Measurements from ENCODE around the gene SPNS3. TPM values are rescaled to one million over a fixed set of nuclear protein-coding genes. Genes with fewer than 3 reads are reported as not detected.

SPNS3 gene
- polyA plus RNA-seq, 2 of the 4 experiments (the other 2 are of a cell fraction), result not detected

- FAIRE-seq (no peak), DNase-seq (ENCODE audit: low read depth in 1 of 2, low spot score in 1 of 2) (no peak), ATAC-seq (no peak)
- TF ChIP-seq CTCF (IDR thresholded peaks at IDR 0.05) (no peak), NR3C1 (IDR thresholded peaks at IDR 0.05) (no peak), MAZ (IDR thresholded peaks at IDR 0.05; ENCODE audit: borderline replicate concordance, low read depth, low read length) (no peak), MAFK (IDR thresholded peaks at IDR 0.05; ENCODE audit: partially characterized antibody) (no peak), POLR2A (IDR thresholded peaks at IDR 0.05; ENCODE audit: low read length) (no peak)
- Histone ChIP-seq H3K4me1 (no peaks in the 10 kb centered on the region), H3K4me3 (no peak overlapping the region), H3K27ac (no peak overlapping the region), H3K9me3 (no peaks in the 10 kb centered on the region), H3K4me2 (no peak overlapping the region)
- ChIA-PET CTCF (interaction anchor here (1.2 to 1.6 kb wide), 2 partner anchors 18 to 678 kb away, joined by 3 to 6 read pairs; no protein-coding TSS in a partner anchor), POLR2A (no interaction called here)
- WGBS (ENCODE audit: missing lambda C conversion rate), result 84% methylated on average over 11 of the region's 11 CpGs
These were observed 81.0 kb downstream of the SPNS3 start for GRCh38 chr17:4514779-4515178.

DNA sequence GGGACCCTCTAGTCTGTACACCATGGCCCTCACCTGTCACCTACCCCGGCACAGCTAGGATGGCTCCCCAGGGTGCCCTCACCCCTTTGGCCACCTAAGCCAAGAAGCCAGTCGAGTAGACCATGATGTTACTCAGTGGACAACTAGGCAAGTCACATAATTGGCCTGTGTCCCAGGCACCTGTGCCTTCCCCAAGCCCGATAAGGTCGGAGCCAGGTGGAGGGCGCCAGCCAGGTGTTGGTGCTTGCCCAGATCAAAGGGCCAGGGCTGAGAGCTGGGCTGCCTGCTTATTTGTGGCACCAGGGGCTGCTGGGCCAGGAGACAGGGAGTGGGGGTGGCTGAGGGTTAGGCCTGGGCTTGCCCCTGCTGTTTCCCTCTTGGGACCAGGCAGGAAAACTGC lies 81.8 kb downstream of the SPNS3 start:
- ATAC-seq (no peak), FAIRE-seq (no peak), DNase-seq (ENCODE audit: low read depth in 1 of 2, low spot score in 1 of 2) (no peak)
- ChIA-PET CTCF (interaction anchor here (0.6 to 1.9 kb wide), 5 partner anchors 10 to 677 kb away, joined by 3 to 4 read pairs (median 3); no protein-coding TSS in a partner anchor), POLR2A (no interaction called here)
- Histone ChIP-seq H3K9me3 (no peaks in the 10 kb centered on the region), H3K4me1 (peaks cover 1% of the 10 kb centered on the region; the same call in 1 of the 3 replicates), H3K4me3 (no peak overlapping the region), H3K27ac (0 out of 6 replicates have a peak overlapping the region, but pooled peaks of 1 of the 2 experiments have one; percentile 6), H3K4me2 (no peak overlapping the region)
- TF ChIP-seq HES2 (IDR thresholded peaks at IDR 0.05) (no peak), MYC (IDR thresholded peaks at IDR 0.05; ENCODE audit: borderline replicate concordance, low read length) (no peak), JUN (IDR thresholded peaks at IDR 0.05) (no peak), ZNF302 (CRISPR knock-in tag; IDR thresholded peaks at IDR 0.05) (no peak), HOXB5 (CRISPR knock-in tag; IDR thresholded peaks at IDR 0.05) (no peak)
- WGBS (ENCODE audit: missing lambda C conversion rate), result 85% methylated on average over 5 of the region's 5 CpGs

DNA sequence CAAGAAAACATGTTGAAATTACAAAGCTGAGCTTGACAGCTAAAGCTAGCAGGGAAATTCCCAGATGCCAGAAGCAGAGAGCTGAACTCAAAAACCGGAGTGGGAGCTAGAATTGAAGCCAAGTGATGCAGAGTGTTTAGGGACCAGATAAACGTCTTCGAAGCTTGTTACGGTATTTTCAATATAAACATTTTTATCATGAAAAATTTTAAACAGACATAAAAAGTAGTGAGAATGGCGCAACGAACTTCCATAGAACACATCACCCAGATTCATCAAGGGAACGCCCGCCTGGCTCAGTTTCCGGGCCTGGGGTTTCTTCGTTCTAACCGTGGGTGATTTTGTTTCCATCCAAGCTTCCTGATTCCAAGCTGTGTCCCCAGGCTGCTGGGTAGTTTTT lies 83.0 kb downstream of the SPNS3 start:
- peaks cover 14% of the 10 kb centered on the region; the same call in 2 of the 3 replicates for H3K4me1 ChIP-seq

More for the DNA sequence above, 83.0 kb downstream of the SPNS3 start:
- 84% methylated on average over 11 of the region's 11 CpGs for WGBS (ENCODE audit: missing lambda C conversion rate)
- ATAC-seq (no peak), FAIRE-seq (no peak), DNase-seq (ENCODE audit: low read depth in 1 of 2, low spot score in 1 of 2) (no peak)
- TF ChIP-seq ELK1 (IDR thresholded peaks at IDR 0.05; ENCODE audit: low read depth, low read length) (no peak), CTCF (IDR thresholded peaks at IDR 0.05) (no peak), SMC3 (IDR thresholded peaks at IDR 0.05) (no peak), ZC3H11A (IDR thresholded peaks at IDR 0.05) (no peak), JUNB (IDR thresholded peaks at IDR 0.05) (no peak), ZFP36 (IDR thresholded peaks at IDR 0.05; ENCODE audit: borderline replicate concordance, partially characterized antibody) (no peak), HOXA7 (CRISPR knock-in tag; IDR thresholded peaks at IDR 0.05) (no peak), POLR2A (IDR thresholded peaks at IDR 0.05; ENCODE audit: low read length) (no peak), HES2 (IDR thresholded peaks at IDR 0.05) (no peak), FOXS1 (CRISPR knock-in tag; IDR thresholded peaks at IDR 0.05) (no peak), KDM1A (IDR thresholded peaks at IDR 0.05; ENCODE audit: low read depth) (no peak), NPAS2 (CRISPR knock-in tag; IDR thresholded peaks at IDR 0.05; ENCODE audit: borderline replicate concordance) (no peak), ATOH8 (CRISPR knock-in tag; IDR thresholded peaks at IDR 0.05; ENCODE audit: low read depth) (no peak), NFE2L2 (conservative IDR thresholded peaks at IDR 0.05; ENCODE audit: low read length) (no peak), JUN (IDR thresholded peaks at IDR 0.05) (no peak)
- TF ChIP-seq, protein P1, sequence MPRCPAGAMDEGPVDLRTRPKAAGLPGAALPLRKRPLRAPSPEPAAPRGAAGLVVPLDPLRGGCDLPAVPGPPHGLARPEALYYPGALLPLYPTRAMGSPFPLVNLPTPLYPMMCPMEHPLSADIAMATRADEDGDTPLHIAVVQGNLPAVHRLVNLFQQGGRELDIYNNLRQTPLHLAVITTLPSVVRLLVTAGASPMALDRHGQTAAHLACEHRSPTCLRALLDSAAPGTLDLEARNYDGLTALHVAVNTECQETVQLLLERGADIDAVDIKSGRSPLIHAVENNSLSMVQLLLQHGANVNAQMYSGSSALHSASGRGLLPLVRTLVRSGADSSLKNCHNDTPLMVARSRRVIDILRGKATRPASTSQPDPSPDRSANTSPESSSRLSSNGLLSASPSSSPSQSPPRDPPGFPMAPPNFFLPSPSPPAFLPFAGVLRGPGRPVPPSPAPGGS (IDR thresholded peaks at IDR 0.05), result no peak
- TF ChIP-seq, protein P2, sequence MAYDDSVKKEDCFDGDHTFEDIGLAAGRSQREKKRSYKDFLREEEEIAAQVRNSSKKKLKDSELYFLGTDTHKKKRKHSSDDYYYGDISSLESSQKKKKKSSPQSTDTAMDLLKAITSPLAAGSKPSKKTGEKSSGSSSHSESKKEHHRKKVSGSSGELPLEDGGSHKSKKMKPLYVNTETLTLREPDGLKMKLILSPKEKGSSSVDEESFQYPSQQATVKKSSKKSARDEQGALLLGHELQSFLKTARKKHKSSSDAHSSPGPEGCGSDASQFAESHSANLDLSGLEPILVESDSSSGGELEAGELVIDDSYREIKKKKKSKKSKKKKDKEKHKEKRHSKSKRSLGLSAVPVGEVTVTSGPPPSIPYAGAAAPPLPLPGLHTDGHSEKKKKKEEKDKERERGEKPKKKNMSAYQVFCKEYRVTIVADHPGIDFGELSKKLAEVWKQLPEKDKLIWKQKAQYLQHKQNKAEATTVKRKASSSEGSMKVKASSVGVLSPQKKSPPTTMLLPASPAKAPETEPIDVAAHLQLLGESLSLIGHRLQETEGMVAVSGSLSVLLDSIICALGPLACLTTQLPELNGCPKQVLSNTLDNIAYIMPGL (CRISPR knock-in tag; IDR thresholded peaks at IDR 0.05; ENCODE audit: borderline replicate concordance), result no peak
- H3K4me3 ChIP-seq, result no peak overlapping the region
- H3K27ac ChIP-seq, result no peak overlapping the region
- H3K9me3 ChIP-seq, result no peaks in the 10 kb centered on the region
- CTCF ChIA-PET, result interaction anchor here (0.7 to 2.1 kb wide), 9 partner anchors 8 to 471 kb away, joined by 3 to 4 read pairs (median 3); partner anchors contain the start of gene CAMTA2
- POLR2A ChIA-PET, result interaction anchor here (1.0 kb wide), 1 partner anchor 18 kb away, joined by 3 read pairs; the partner anchor contains the start of gene SPNS2
- no peak overlapping the region for H3K4me2 ChIP-seq

Measured in A549 (cell line).